Trophoblast cell (in vitro differentiated cells and primary cell): ENCODE data around the gene ARF3.
"Not testable (repeated sequence)": the region's sequence is repeated elsewhere in the genome, so short reads cannot be mapped to it uniquely, and the experiment has no call there.

Source experiments
- DNase-seq, 2 donors: peaks; one replicate each; pipeline ENCODE4 v3.0.0-alpha.2; 2016
- H2AFZ ChIP-seq: 2 replicates; pipeline ENCODE4 v1.6.1; 2013; ENCODE audit warnings: low read length, moderate library complexity, mild to moderate bottlenecking; ENCODE audit not compliant: insufficient read depth, poor library complexity
- H2AK5ac ChIP-seq: 2 replicates; pipeline ENCODE4 v1.6.1; 2013; ENCODE audit warnings: mild to moderate bottlenecking, low read length
- H2BK120ac ChIP-seq: 2 replicates; pipeline ENCODE4 v1.6.1; 2013; ENCODE audit warnings: low read length, mild to moderate bottlenecking, moderate library complexity; ENCODE audit not compliant: insufficient read depth, poor library complexity
- H2BK12ac ChIP-seq: 2 replicates; pipeline ENCODE4 v1.6.1; 2013; ENCODE audit warnings: mild to moderate bottlenecking, low read length, moderate library complexity
- H2BK5ac ChIP-seq: 2 replicates; pipeline ENCODE4 v1.6.1; 2013; ENCODE audit warnings: low read length, low read depth, moderate library complexity, mild to moderate bottlenecking; ENCODE audit not compliant: poor library complexity
- H3K14ac ChIP-seq: 2 replicates; pipeline ENCODE4 v1.6.1; 2013; ENCODE audit warnings: mild to moderate bottlenecking, low read length
- H3K18ac ChIP-seq: 2 replicates; pipeline ENCODE4 v1.6.1; 2013; ENCODE audit warnings: mild to moderate bottlenecking, low read length
- H3K23ac ChIP-seq: 2 replicates; pipeline ENCODE4 v1.6.1; 2013; ENCODE audit warnings: low read length
- H3K27ac ChIP-seq: 2 replicates; pipeline ENCODE4 v1.5.1; 2013; ENCODE audit warnings: low read depth, mild to moderate bottlenecking, inconsistent platforms, low read length, moderate library complexity
- H3K27me3 ChIP-seq: 2 replicates; pipeline ENCODE4 v1.6.1; 2013; ENCODE audit warnings: inconsistent platforms, mild to moderate bottlenecking, low read length, moderate library complexity; ENCODE audit not compliant: insufficient read depth
- H3K36me3 ChIP-seq, 2 experiments: 1 replicate in 1 of 2; 2 replicates in 1 of 2; pipeline ENCODE4 v1.6.1; 2013; ENCODE audit warnings: low read length in 2 of 2, mild to moderate bottlenecking in 2 of 2, moderate library complexity in 1 of 2; ENCODE audit not compliant: insufficient read depth in 2 of 2, control insufficient read depth in 1 of 2
- H3K4ac ChIP-seq: 2 replicates; pipeline ENCODE4 v1.6.1; 2013; ENCODE audit warnings: low read depth, mild to moderate bottlenecking, low read length, moderate library complexity
- H3K4me1 ChIP-seq, 2 experiments: 1 replicate in 1 of 2; 2 replicates in 1 of 2; pipeline ENCODE4 v1.6.1; 2013; ENCODE audit warnings: low read length in 2 of 2, mild to moderate bottlenecking in 2 of 2, moderate library complexity in 1 of 2; ENCODE audit not compliant: insufficient read depth in 2 of 2, control insufficient read depth in 1 of 2
- H3K4me2 ChIP-seq: 2 replicates; pipeline ENCODE4 v1.6.1; 2013; ENCODE audit warnings: inconsistent platforms, mild to moderate bottlenecking, low read length, moderate library complexity
- H3K4me3 ChIP-seq: 2 replicates; pipeline ENCODE4 v1.5.1; 2013; ENCODE audit warnings: mild to moderate bottlenecking, low read depth, low read length, inconsistent platforms
- H3K79me1 ChIP-seq: one replicate; pipeline ENCODE4 v1.6.1; 2013; ENCODE audit warnings: low read length
- H3K79me2 ChIP-seq: 2 replicates; pipeline ENCODE4 v1.6.1; 2013; ENCODE audit warnings: low read length, mild to moderate bottlenecking; ENCODE audit not compliant: control insufficient read depth, insufficient read depth, poor library complexity
- H3K9ac ChIP-seq: 2 replicates; pipeline ENCODE4 v1.6.1; 2013; ENCODE audit warnings: mild to moderate bottlenecking, low read length
- H3K9me3 ChIP-seq: 2 replicates; pipeline ENCODE4 v1.6.1; 2013; ENCODE audit warnings: low read depth, mild to moderate bottlenecking, control low read depth, inconsistent platforms, low read length; ENCODE audit not compliant: insufficient read depth
- H4K12ac ChIP-seq: 2 replicates; pipeline ENCODE4 v1.6.1; 2013; ENCODE audit warnings: low read depth, mild to moderate bottlenecking, low read length, moderate library complexity
- H4K8ac ChIP-seq: 2 replicates; pipeline ENCODE4 v1.6.1; 2013; ENCODE audit warnings: low read depth, mild to moderate bottlenecking, low read length, moderate library complexity
- H4K91ac ChIP-seq: one replicate; pipeline ENCODE4 v1.6.1; 2013; ENCODE audit warnings: low read depth, mild to moderate bottlenecking, low read length, moderate library complexity
- WGBS: extraction: QIAGEN DNeasy Blood & Tissue Kit; methylation state at CpG from one replicate; pipeline ENCODE4 v1.1.7; 2013; ENCODE audit warnings: missing lambda C conversion rate; ENCODE audit not compliant: insufficient read length, insufficient coverage; ENCODE audit errors: extremely low coverage; 5-methylcytosine and 5-hydroxymethylcytosine counted together

Gene ARF3

GRCh38 chr12:48923117-48923516, 34.2 kb downstream of the ARF3 start:
- Histone ChIP-seq H3K36me3 (peaks cover 7 to 16% of the 10 kb centered on the region in 2 experiments), H3K27me3 (no peaks in the 10 kb centered on the region), H3K23ac (no peak overlapping the region), H4K91ac (no peak overlapping the region), H3K14ac (no peak overlapping the region), H2BK12ac (no peak overlapping the region), H3K18ac (no peak overlapping the region), H3K27ac (no peak overlapping the region), H2BK120ac (no peak overlapping the region), H3K79me1 (peaks cover 4% of the 10 kb centered on the region), H3K79me2 (peaks cover 4% of the 10 kb centered on the region), H2BK5ac (no peak overlapping the region), H3K4me3 (no peak overlapping the region), H3K9ac (no peak overlapping the region), H3K4me2 (no peak overlapping the region), H2AK5ac (no peak overlapping the region), H2AFZ (no peak overlapping the region), H3K4ac (no peak overlapping the region), H4K12ac (no peak overlapping the region), H3K9me3 (no peaks in the 10 kb centered on the region), H4K8ac (no peak overlapping the region), H3K4me1 (peaks cover 0 to 5% of the 10 kb centered on the region in 2 experiments)
- no CpG with 5 or more reads among the region's 3 CpGs for WGBS
- no peak for DNase-seq

DNA sequence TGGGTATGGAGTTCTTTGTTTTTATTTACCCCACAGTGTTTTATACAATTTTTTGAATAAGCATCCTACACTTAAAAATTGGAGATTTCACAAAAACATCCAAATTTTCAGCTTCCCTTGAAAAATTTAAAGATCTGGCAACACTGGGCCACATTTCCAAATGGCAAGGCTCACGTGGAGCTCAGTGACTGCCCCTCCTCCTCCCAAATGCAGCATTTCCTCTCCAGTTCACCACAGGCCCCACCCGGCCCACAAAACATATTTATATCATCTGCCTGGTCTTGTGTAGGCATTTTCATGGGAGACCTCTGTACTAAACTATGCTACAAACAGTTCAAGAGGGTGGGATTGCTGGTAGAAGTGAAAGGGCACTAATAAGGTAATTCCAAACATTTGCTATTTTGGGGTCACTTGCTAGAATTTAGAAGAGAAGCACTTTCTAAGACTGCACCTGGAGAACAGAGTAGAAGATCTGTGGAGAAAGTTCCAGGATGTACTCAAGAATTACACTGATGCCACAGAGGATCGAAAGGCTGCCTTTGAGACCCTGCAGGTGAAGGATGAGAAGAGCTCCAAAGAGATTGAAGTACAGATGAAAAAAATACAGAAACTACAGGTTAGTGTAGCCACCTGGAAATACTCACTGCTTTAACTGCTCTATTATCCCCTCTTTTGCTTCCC, 39.3 kb downstream of the ARF3 start:
- no peak overlapping the region for H3K4me2 ChIP-seq
- no peak overlapping the region for H4K12ac ChIP-seq
- H3K14ac ChIP-seq: no peak overlapping the region
- H3K4me3 ChIP-seq: no peak overlapping the region
- no peak overlapping the region for H3K4ac ChIP-seq
- no peaks in the 10 kb centered on the region for H3K79me2 ChIP-seq
- no peak overlapping the region for H4K8ac ChIP-seq
- H3K23ac ChIP-seq: no peak overlapping the region
- peaks cover 5 to 6% of the 10 kb centered on the region in 2 experiments for H3K36me3 ChIP-seq
- no peak overlapping the region for H2AFZ ChIP-seq
- H2BK5ac ChIP-seq: no peak overlapping the region
- no peak overlapping the region for H2BK12ac ChIP-seq
- no peak for DNase-seq
- no peaks in the 10 kb centered on the region for H3K27me3 ChIP-seq
- no peak overlapping the region for H2BK120ac ChIP-seq
- H3K4me1 ChIP-seq: no peaks in the 10 kb centered on the region
- H3K27ac ChIP-seq: no peak overlapping the region
- no peak overlapping the region for H3K18ac ChIP-seq
- no peak overlapping the region for H2AK5ac ChIP-seq
- no peaks in the 10 kb centered on the region for H3K9me3 ChIP-seq
- H4K91ac ChIP-seq: no peak overlapping the region
- no peaks in the 10 kb centered on the region for H3K79me1 ChIP-seq
- WGBS: no CpG with 5 or more reads among the region's 3 CpGs
- H3K9ac ChIP-seq: no peak overlapping the region

DNA sequence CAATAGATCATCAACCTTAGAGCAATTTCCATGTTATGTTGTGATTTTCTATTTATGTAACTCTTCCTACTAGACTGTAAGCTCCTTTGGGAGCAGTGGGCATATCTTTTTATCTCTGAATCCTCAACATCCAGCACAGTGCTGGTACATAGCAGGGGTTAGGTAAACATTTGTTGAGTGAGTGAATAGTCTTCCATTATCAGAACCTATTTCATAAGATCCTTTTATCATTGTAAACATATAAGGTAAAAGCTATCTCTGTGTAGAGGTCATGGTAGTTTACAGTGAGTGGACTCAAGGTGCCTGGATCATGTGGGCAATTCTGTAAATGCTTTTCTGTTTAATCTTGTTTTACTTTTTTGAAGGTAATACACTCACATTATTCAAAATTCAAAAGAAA, 47.1 kb downstream of the ARF3 start:
- peak; percentile 47 to 74 for DNase-seq
- no peaks in the 10 kb centered on the region for H3K4me1 ChIP-seq
- H3K36me3 ChIP-seq: peaks cover 0 to 3% of the 10 kb centered on the region in 2 experiments

DNA sequence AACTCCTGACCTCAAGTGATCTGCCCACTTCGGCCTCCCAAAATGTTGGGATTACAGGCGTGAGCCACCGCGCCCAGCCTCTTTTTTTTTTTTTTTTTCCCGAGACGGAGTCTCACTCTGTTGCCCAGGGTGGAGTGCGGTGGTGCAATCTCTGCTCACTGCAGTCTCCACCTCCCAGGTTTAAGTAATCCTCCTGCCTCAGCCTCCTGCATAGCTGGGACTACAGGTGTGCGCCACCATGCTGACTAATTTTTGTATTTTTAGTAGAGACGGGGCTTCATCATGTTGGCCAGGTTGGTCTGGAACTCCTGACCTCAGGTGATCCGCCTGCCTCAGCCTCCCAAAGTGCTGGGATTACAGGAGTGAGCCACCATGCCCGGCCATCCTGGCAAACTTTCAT, 47.6 kb downstream of the ARF3 start:
- H3K4ac ChIP-seq, H3K9me3 ChIP-seq, H3K23ac ChIP-seq, H4K8ac ChIP-seq, H3K36me3 ChIP-seq, H2AK5ac ChIP-seq, H4K12ac ChIP-seq, H3K18ac ChIP-seq, H3K27me3 ChIP-seq, H3K4me2 ChIP-seq, H3K14ac ChIP-seq, H3K4me1 ChIP-seq, H4K91ac ChIP-seq, H3K4me3 ChIP-seq, H3K9ac ChIP-seq, H2BK5ac ChIP-seq, H3K27ac ChIP-seq, H3K79me2 ChIP-seq, H3K79me1 ChIP-seq, H2BK12ac ChIP-seq, H2BK120ac ChIP-seq, H2AFZ ChIP-seq: not testable (repeated sequence)
- no CpG with 5 or more reads among the region's 11 CpGs for WGBS
- peak; percentile 76 to 83 for DNase-seq

More for the DNA sequence above, 47.1 kb downstream of the ARF3 start:
- Histone ChIP-seq H3K27ac (no peak overlapping the region), H3K9ac (no peak overlapping the region), H3K4me2 (no peak overlapping the region), H3K4me3 (no peak overlapping the region), H3K79me1 (no peaks in the 10 kb centered on the region), H3K9me3 (no peaks in the 10 kb centered on the region), H3K23ac (no peak overlapping the region), H3K79me2 (no peaks in the 10 kb centered on the region), H3K14ac (no peak overlapping the region), H2AK5ac (no peak overlapping the region), H3K27me3 (no peaks in the 10 kb centered on the region), H4K12ac (no peak overlapping the region), H3K4ac (no peak overlapping the region), H2AFZ (no peak overlapping the region), H2BK120ac (no peak overlapping the region), H2BK12ac (no peak overlapping the region), H4K91ac (no peak overlapping the region), H4K8ac (no peak overlapping the region), H3K18ac (no peak overlapping the region), H2BK5ac (no peak overlapping the region)
